GM12891 (cell line): Measurements from ENCODE around the gene TTYH3.

Source experiments
- DNase-seq: peaks from one replicate; pipeline ENCODE4 v3.0.0; 2011; ENCODE audit warnings: low spot score; ENCODE audit not compliant: insufficient read length
- FAIRE-seq: peaks from 2 replicates; lab custom pipeline; 2011; peaks lifted over from hg19 to GRCh38; lab: Jason Lieb, UNC
- PAX5 ChIP-seq: IDR thresholded peaks from 2 replicates; pipeline ENCODE4 v1.6.1; 2011; ENCODE audit warnings: low read length, moderate library complexity, mild to moderate bottlenecking; ENCODE audit not compliant: insufficient read depth, severe bottlenecking
- POLR2A ChIP-seq: IDR thresholded peaks from 2 replicates; pipeline ENCODE4 v1.6.1; 2011; ENCODE audit warnings: low read depth, low read length, control low read depth
- POLR2AphosphoS5 ChIP-seq: IDR thresholded peaks from 2 replicates; pipeline ENCODE4 v1.6.1; 2011; ENCODE audit warnings: low read depth, low read length, control low read depth
- POU2F2 ChIP-seq: IDR thresholded peaks from 2 replicates; pipeline ENCODE4 v1.6.1; 2011; ENCODE audit warnings: low read depth, mild to moderate bottlenecking, control low read depth, low read length, moderate library complexity
- SPI1 ChIP-seq: IDR thresholded peaks from 2 replicates; pipeline ENCODE4 v1.6.1; 2011; ENCODE audit warnings: low read depth, low read length, control low read depth
- TAF1 ChIP-seq: IDR thresholded peaks from 2 replicates; pipeline ENCODE4 v1.6.1; 2011; ENCODE audit warnings: low read depth, low read length, control low read depth

TTYH3 gene

DNA sequence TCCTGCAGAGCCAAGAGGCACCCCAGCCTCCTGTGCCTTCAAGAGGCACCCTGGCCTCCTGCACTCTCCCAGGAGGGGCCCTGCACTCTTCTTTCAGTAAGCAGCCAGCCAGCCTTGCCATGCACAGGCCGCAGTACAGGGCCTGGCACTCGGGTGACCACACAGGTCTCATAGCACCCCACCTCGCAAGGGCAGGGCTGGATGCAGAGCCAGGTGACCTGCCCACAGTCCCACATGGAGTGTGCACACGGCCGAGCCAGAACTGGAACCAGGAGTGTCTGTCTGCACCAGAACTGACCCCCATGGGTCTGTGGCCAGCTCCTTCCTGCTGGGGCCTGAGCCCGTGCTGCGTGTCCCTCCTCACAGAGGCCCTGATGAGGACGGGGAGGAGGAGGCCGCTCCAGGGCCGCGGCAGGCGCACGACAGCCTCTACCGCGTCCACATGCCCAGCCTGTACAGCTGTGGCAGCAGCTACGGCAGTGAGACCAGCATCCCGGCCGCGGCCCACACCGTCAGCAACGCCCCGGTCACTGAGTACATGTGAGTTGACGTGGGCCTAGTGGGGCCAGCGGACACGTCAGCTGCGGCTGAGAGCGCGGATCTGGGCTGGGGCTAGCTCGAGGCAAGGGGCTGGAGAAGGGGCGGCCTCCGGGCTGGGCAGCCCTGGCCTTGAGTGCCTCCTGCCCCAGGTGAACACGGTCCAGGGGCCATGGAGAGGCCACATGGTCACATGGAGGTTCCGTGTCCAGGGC is 26.3 kb downstream of the TTYH3 start:
- TF ChIP-seq POU2F2 (no peak), POLR2AphosphoS5 (no peak), POLR2A (no peak), SPI1 (no peak), PAX5 (no peak), TAF1 (no peak)
- DNase-seq: no peak
- FAIRE-seq: no peak

DNA sequence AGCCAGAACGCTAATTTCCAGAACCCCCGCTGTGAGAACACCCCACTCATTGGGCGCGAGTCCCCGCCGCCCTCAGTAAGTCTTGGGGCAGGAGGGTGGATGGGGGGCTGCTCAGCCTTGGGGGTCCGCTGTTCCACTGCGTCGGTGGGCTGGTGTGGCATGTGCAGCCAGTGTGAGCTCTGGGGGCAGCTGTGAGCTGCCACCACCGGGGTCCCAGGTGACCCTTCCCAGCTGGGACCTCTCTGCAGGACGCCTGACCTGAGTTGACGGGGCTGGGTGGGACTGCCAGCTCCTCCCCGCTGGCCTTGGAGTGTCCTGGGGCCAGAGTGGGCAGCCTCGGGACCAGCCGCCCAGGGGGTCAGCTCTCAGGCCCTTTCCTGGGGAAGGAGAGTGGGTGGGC is 27.2 kb downstream of the TTYH3 start:
- no peak for FAIRE-seq
- DNase-seq: no peak
- no peak for TF ChIP-seq TAF1
- no peak for TF ChIP-seq POLR2A
- no peak for TF ChIP-seq PAX5
- no peak for TF ChIP-seq POU2F2
- no peak for TF ChIP-seq SPI1
- no peak for TF ChIP-seq POLR2AphosphoS5

DNA sequence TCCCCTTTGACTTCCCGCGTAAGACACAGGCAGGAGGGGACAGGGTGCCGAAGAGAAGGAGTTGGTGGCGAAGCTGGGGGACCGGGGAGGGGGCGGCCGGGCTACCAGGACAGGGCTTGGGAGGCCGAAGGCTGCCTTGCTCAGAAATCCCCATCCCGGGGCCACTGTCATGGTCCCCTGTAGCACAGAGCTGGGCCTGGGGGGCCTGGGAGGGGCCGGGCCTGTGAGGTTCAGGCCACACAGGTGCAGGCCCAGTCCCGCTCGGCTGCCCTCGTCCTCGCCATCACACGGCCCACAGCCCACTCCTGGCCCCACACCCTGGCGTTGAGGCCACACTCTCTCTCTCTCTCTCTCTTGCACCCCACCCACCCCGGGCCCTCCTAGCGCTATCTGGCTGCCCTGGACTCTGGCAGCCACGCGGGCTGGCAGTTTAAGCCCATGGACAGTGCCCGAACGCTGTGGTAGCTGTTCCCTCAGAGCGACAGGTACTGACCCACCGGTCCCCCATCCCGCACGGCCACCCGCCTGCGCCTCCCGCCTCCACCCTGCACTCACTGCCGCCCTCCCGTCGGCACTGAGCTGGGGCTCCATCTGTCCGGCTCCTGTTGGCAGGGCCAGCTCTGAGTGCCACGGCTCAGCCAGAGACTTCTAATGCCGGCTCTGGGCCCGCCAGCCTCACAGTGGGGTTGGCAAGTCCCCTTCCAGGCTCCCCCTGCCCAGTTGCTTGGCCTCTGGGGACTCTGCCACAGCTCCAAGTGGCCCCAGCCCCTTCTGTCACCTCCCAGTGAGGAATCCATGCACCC is 28.0 kb downstream of the TTYH3 start:
- DNase-seq: no peak
- TF ChIP-seq POLR2A (no peak), POU2F2 (no peak), POLR2AphosphoS5 (no peak), TAF1 (no peak), PAX5 (no peak), SPI1 (no peak)
- FAIRE-seq: no peak

DNA sequence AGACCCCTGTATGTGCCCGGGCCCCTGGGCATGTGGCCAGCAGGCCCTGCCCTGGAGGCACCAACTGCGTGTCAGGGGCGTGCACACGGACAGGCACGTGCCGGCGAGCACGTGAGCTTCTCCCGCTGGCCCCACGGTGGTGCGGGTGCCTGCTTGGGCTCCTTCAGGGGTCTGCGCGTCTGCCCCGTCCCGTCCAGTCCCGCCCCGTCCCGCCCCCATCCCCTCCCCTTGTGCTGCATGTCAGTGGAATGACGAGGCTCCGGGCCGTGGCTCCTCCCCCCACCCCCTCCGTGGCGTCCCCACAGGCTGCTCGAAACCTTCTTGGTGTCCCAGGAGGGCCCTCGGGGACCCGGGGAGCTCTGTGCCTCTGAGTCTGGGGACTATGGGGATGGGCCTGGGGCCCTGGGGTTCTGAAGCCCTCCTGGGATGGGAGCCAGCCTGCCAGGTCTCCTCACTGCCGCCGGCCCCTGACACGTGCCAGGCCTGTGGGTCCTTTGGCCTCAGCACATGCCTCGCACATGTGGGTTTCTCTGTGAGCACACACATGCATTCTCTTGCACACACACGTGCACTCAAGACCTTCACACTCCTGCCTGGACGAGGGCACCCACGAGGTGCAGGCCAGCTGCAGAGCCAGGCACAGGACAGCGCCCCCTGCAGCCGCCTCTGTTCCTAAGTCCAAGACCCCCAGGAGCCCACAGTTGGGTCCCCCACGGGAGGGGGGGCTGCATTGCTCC is 28.7 kb downstream of the TTYH3 start:
- TF ChIP-seq POLR2A (no peak), PAX5 (no peak), SPI1 (no peak), POU2F2 (no peak), TAF1 (no peak), POLR2AphosphoS5 (no peak)
- FAIRE-seq: no peak
- no peak for DNase-seq

DNA sequence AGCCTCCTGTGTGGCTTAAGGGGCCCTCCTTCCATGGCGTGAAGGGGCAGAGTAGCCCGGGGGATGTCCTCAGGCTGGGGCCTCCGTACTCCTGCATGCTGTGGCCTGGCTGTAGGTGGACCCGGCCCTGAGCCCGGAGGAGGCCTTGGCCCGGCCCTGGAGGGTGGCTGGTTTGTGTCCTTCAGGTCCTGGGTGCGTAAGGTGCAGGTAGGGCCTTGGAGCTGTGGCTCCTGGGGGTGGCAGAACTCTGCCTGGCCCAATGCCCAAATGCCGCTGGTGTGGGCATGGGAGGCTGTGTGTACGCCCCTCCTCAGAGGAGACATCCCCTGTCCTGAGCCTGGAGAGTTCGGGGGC is 29.3 kb downstream of the TTYH3 start:
- no peak for FAIRE-seq
- TF ChIP-seq TAF1: no peak
- no peak for TF ChIP-seq POLR2A
- no peak for TF ChIP-seq POU2F2
- no peak for TF ChIP-seq PAX5
- no peak for TF ChIP-seq SPI1
- no peak for TF ChIP-seq POLR2AphosphoS5
- no peak for DNase-seq

DNA sequence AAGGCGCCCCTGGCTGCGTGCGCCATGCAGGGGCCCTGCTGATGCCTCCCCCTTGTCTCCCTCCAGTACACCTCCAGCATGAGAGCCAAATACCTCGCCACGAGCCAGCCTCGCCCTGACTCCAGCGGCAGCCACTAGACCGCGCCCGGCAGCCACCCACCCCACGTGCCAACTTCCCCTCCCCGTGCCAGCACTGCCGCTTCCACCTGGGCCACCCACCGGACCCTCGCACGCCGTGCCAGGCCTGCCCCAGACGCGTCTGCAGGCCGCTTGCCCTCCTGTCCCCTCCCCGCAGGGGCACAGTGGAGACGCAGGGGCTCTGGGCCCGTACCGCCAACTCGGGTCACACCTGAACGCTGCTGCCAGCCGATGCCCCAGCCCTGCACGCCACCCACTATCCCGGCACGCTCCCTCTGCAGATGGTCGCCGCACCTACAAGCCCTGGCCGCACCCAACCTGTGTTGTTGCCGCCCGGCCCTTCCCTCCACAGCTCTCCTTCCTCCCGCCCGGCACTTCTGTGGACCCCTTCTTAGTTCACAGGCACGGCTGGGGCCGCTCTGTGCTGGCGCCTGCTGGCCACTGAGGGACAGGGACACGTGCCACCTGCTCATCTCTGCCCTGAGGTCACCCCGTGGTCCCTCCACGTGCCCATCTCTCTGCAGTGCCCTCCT is 30.0 kb downstream of the TTYH3 start:
- TF ChIP-seq POU2F2: no peak
- TF ChIP-seq SPI1: no peak
- TF ChIP-seq TAF1: no peak
- no peak for TF ChIP-seq PAX5
- TF ChIP-seq POLR2AphosphoS5: no peak
- TF ChIP-seq POLR2A: no peak
- no peak for DNase-seq
- FAIRE-seq: no peak

DNA sequence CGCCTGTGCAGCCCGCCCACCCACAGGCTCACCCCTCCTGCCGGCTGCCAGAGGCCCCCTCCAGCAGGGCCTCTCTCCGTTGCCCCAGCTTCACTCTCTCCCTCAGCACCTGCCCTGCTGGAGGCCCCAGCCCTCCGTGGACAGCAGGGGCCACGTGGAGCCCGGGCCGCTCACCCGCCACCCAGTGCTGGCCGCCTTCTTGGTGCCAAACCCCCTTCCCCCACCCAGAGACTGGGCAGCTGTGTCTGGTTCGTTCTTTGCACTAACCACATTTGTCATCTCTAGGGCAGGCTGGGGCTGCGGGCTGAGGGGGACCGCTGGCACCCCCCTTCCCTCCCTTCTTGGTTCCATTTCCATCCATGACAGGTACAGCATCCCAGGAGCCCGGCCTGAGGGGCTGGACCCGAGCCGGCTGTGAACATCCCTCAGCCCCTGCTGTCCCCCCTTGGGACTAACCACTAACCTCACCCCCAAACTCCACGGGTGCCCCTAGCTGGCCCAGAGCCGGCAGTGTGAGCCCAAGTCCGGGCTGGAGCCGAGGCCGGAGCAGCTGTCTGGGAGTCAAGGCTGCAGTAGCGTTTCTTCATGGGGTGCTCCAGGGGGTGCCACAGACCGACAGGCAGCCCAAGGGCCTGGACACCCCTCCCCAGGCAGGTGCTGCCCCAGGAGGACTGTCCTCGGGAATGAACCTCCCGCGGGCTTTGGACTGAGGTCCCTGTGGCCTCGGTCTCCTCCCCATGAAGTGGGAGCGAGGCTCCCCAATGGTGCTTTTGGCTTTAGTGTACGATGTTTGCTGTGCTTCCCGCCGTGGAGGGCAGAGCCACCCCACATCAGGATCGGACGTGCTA is 30.7 kb downstream of the TTYH3 start:
- no peak for DNase-seq
- no peak for FAIRE-seq
- no peak for TF ChIP-seq SPI1
- TF ChIP-seq PAX5: no peak
- TF ChIP-seq POLR2A: no peak
- no peak for TF ChIP-seq TAF1
- no peak for TF ChIP-seq POLR2AphosphoS5
- TF ChIP-seq POU2F2: no peak

DNA sequence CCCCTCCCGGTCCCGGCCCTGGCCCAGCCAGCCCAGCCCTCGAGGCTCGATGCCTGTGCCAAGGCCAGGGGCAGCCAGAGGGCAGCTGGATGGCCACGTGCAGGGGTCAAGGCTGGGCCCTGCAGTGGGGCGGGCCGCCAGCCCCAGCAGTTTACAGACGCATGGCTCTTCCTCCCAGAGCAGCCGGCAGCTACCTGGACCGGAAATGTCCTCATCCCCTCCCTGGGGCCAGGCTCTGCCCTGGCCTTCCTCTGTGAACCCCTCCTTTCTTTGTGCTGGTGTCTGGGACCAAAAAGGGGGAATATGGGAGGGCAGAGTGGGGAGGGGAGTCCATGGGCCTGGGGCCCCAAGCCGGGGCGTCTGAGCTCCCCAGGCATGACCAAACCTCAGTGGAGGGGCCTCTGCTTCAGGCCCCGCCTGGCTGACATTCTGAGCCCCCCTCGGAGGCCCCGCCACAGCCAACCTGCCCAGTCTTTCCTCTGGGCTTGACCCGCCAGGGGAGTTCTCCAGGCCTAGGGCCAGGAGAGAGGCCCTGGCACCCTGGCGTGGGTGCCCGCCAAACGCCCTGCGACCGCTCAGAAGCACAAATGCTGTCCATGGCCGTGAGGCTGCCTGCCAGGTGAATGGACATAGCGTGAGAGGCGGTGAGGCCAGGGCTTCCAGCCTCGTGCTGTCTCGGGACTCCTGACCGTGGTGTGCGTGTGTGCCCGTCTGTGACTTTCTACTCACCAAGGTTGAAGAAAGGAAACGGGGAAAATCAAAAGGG is 31.5 kb downstream of the TTYH3 start:
- no peak for FAIRE-seq
- no peak for TF ChIP-seq POLR2A

More for the DNA sequence above, 31.5 kb downstream of the TTYH3 start:
- no peak for DNase-seq
